GM21367 (cell line): Measurements from ENCODE around the gene FLNA.
"Not testable (repeated sequence)": the region's sequence is repeated elsewhere in the genome, so short reads cannot be mapped to it uniquely, and the experiment has no call there.

Source experiments
- ATAC-seq: cut with Tn5 transposase; IDR thresholded peaks from one replicate; pipeline ENCODE4 v1.9.1; 2021; ENCODE audit not compliant: unreplicated experiment

Gene FLNA

GRCh38 chrX:154399527-154400368, 25.3 kb upstream of the FLNA start:
- no peak for ATAC-seq

GRCh38 chrX:154398668-154399526, 24.5 kb upstream of the FLNA start:
- no peak for ATAC-seq

GRCh38 chrX:154397888-154398667, 23.6 kb upstream of the FLNA start, which contains the start of gene RPL10:
Gene RPL10 (plus strand): TSS chrX:154398377. CDS start chrX:154398520, 143 bp downstream.
- peak; percentile 65 for ATAC-seq

GRCh38 chrX:154396973-154397887, 22.8 kb upstream of the FLNA start:
- peak; percentile 50 for ATAC-seq

GRCh38 chrX:154396363-154396762, 21.9 kb upstream of the FLNA start:
- ATAC-seq: not testable (repeated sequence)

GRCh38 chrX:154389812-154390747, 15.6 kb upstream of the FLNA start:
- peak; percentile 66 for ATAC-seq

- ATAC-seq: not testable (repeated sequence)
Observed at GRCh38 chrX:154388649-154389048, 14.2 kb upstream of the FLNA start.

- not testable (repeated sequence) for ATAC-seq
Observed at GRCh38 chrX:154388094-154388493, 13.7 kb upstream of the FLNA start.

- no peak for ATAC-seq
Observed at GRCh38 chrX:154384284-154384892, 10.0 kb upstream of the FLNA start.

- ATAC-seq: no peak
Observed at GRCh38 chrX:154383359-154384283, 9.2 kb upstream of the FLNA start.

- no peak for ATAC-seq
Observed at GRCh38 chrX:154382483-154383069, 8.1 kb upstream of the FLNA start.

GRCh38 chrX:154381271-154381670, 6.8 kb upstream of the FLNA start:
- ATAC-seq: no peak

GRCh38 chrX:154380787-154381186, 6.4 kb upstream of the FLNA start:
- ATAC-seq: no peak

- no peak for ATAC-seq
Observed at GRCh38 chrX:154380153-154380552, 5.7 kb upstream of the FLNA start.

- ATAC-seq: no peak
Observed at GRCh38 chrX:154379569-154379951, 5.1 kb upstream of the FLNA start.

GRCh38 chrX:154378799-154379568, 4.5 kb upstream of the FLNA start, which contains the start of gene EMD:
Gene EMD (plus strand): TSS chrX:154379295. CDS start chrX:154379485, 190 bp downstream.
- ATAC-seq: peak; percentile 78
